ENCODE measurements around the gene ARPC5L.
"Not testable (repeated sequence)": the region's sequence is repeated elsewhere in the genome, so short reads cannot be mapped to it uniquely, and the experiment has no call there.

Gene ARPC5L

GRCh38 chr9:124861342-124862229, at the start of gene ARPC5L, which contains the start of gene RPL35:
ARPC5L (plus strand) TSS chr9:124862130; CDS start chr9:124869291, 7,161 bp downstream.
RPL35 (minus strand) TSS chr9:124861957; CDS start chr9:124861912, 45 bp downstream.
- DNase-seq, result peak; percentile 91

DNA sequence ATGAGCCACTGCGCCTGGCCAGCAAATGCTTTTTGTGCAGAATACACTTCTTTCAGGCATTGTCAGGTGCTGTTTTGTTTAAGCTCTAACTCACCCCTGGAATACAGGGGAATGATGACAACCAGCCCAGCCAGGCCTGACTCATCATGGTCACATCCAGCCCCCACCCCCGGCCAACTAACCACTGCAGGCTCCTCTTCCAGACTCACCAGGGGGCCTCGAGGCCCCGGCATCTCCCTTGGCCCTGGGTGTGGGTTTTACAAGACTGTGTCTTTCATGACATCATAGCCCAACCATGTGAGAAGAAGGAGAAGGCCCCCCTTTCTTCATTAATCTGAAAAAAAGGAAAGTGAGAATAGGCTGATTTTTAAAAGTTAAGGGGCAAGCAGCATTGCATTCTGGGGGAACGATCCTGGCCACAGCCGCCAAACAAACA, 49.5 kb upstream of the ARPC5L start:
- no peak for DNase-seq

DNA sequence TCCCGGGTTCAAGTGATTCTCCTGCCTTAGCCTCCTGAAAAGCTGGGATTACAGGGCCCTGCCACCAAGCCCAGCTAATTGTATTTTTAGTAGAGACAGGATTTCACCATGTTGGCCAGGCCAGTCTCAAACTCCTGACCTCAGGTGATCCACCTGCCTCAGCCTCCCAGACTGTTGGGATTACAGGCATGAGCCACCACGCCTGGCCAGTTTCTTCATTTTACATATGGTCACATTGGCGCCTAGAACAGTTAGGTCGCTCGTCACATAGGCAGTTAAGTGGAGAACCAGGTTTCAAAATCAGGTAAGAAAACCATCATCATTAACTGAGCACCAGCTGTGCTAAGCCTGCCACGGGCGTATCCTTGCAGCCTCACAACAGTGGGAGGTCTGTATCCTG, 48.9 kb upstream of the ARPC5L start:
- no peak for DNase-seq

DNA sequence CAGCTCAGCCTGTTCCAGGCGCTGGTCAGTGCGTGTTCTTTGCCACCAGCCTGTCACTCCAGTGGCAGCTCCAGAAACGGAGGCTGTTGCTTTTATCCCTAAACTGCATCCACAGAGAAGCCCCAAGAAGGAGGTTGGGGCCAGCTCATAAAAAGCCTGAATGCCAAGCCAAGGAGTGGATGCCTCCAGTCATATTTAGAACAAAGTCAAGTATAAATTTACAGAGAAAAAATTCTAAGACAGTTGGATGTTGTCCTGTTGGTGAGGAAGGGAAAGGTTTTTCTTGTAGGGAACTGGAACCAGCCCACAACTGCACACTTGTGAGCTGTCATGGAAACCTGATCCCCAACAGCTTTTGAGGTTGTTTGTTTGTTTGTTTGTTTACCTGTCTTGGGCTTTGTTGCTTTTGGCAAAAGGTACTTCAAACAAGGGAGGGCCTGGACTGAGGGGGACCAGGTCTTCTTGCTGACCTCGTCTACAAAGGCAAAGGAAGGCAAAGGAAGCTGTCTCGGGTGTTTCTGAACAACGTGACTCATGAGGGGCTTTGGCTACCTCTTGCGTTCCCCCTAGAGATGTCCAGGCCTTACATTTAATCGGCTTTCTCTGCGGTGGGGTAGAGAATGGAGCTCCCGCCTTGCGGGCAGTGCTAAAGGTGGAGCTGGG, 48.3 kb upstream of the ARPC5L start:
- no peak for DNase-seq

DNA sequence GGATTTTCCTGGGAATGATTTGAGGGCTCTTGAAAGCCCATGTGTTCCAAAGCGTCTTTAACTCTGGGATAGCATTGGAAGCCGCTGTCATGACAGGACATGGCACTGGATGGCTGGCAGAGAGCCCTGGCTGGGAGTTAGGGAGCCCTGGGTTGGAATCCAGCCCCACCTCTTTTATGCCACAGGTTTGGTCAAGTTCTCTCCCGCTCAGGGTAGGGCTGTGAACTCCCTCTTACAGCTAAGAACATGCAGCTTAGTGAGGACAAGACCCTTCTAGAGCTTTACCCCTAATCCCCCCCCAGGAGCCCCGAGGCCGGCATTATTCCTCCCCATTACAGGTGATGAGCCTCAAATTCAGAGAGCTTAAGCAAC, 47.8 kb upstream of the ARPC5L start:
- no peak for DNase-seq

DNA sequence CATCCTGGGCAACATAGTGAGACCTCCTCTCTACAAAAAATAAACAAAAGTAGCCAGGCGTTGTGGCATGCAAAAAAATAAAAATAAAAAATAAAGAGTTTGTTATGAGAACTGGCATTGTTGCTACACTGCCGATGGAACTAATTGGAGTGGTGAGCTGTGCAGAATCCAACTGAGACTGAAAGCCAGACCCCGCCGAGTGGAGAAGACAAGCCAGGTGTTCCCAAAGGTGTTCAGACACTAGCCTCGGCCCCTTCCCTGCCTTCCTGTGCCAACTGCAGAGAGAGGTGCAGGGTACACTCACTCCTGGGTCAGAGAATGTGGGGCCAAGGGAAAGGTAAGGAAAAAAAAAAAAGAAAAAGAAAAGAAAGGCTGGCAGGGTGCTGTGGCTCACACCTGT, 46.3 kb upstream of the ARPC5L start:
- DNase-seq, result no peak

GRCh38 chr9:124818431-124819281, 43.3 kb upstream of the ARPC5L start:
- DNase-seq, result no peak

- no peak for DNase-seq
Measured at GRCh38 chr9:124820698-124821623, 41.0 kb upstream of the ARPC5L start.

GRCh38 chr9:124828489-124829333, 33.2 kb upstream of the ARPC5L start:
- DNase-seq, result no peak

DNA sequence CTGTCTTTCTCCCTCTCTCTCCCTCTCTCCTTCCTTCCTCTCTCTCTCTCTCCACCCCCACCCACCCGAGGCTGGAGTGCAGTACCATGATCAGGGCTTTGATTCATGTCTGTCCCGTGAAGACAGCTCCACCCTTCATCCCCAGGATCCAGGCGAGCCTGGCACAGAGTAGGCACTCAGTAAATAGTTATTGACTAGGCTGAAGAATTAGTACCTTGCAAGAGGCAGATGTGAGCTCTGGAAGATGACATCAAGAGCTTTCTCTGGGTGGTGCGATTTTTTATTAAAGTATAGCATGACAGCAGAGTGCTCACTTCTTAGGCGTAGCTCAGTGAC, 32.6 kb upstream of the ARPC5L start:
- DNase-seq, result no peak

DNA sequence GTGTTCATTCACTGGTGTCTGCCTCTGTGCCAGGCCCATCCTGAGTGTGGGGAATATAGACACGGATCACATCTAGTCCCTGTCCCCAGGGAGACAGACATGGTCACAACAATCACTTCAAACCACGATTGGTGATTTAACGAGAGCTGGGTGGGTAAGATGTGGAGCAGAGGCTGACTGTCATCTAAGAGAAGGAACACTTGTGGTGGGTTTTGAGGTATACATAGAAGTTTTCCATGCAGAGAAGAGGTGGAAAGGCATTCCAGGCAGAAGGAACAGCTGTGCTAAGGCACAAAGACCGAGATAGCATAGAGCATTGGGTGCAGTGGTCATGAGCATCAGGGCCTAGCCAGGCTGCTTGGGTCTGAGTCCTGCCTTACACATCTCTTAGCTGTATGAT, 31.3 kb upstream of the ARPC5L start:
- DNase-seq, result no peak

DNA sequence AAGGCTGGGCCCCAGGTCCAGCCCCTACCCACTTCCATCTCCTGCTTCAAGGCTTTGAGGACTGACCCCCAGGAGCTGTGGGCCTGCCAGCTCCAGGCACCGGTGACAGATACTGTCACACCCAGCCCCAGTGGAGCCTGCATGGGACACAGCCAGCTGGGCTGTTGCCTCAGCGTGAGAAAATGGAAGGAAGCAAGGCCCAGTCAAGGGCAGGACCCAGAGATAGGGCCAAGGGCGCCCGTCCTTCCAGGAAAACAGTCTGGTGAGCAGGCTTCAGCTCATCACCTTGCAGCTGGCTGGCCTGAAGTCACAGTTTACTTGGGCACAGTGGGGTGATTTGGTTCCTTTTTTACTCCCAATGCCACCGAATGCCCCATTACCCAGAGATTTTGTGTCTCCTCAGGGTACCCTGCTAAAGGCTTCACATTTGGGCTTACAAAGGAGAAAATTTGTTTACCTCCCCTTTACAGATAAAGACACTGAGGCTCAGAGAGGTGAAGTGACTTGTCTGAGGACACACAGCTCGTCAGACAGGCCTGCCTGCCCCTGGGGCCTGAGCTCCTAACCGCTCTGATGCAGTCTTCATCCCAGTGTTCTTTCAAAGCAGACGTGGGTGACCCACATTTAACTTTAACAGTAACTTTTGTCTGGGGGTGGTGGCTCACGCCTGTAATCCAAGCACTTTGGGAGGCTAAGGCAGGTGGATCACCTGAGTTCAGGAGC, 30.1 kb upstream of the ARPC5L start:
- DNase-seq, result no peak

DNA sequence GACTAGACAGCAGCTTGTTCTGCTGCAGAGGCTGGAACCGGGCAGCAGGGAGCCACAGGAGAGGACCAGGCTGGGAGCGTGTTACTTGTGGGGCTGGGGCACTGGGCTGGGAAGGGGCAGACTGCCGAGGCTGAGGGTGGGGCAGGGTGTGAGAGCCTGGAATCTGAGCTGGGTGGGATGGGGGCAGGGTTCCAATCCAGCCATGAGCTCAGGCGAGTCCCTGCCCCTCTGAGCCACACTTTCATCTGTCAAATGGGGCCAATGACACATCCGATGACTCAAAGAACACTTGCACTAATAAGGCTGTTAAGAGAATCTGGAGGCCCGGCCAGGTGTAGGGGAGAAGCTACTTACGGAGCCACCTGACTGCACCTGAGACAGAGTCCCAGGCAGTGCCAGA, 27.3 kb upstream of the ARPC5L start:
- no peak for DNase-seq

DNA sequence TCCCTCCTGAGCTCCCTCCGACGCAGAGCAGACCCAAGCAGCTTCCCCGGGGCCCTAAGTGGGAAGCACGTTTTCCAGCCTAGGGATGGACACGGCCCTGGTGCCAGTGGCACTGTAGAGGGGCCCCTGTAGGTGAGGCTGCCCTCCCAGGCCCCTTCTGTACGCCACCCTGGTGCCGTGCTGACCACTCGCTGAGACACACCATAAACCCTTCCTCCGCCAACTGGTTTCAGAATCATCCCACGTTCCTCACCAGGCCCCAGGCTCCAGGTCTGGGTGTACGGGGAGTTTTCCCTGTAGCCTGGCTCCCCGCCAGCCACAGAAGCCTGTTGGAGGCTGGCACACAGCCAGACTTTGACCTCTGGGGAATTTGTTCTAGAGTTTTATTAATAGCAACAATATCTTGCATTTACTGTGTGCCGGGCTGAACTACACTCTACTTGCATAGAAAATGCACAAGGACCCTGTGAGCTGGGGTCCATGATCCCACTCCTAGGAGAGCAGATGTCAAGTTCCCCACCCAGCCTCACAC, 26.8 kb upstream of the ARPC5L start:
- DNase-seq, result peak; percentile 56

- not testable (repeated sequence) for DNase-seq
Measured at GRCh38 chr9:124838132-124838531, 23.8 kb upstream of the ARPC5L start.

GRCh38 chr9:124838567-124839275, 23.2 kb upstream of the ARPC5L start:
- DNase-seq, result not testable (repeated sequence)

- DNase-seq, result no peak
Measured at GRCh38 chr9:124839612-124840299, 22.2 kb upstream of the ARPC5L start.

GRCh38 chr9:124840300-124840833, 21.6 kb upstream of the ARPC5L start:
- no peak for DNase-seq

All from NCI-H510A (cell line).